Measurements from ENCODE around the gene MYL7. TPM values are rescaled to one million over a fixed set of nuclear protein-coding genes. Genes with fewer than 3 reads are reported as not detected.

MYL7 gene
- total and polyA plus RNA-seq, 2 donors (not counting 3 experiments of a cell fraction or from before 2014, with no cell fraction given): not detected

DNA sequence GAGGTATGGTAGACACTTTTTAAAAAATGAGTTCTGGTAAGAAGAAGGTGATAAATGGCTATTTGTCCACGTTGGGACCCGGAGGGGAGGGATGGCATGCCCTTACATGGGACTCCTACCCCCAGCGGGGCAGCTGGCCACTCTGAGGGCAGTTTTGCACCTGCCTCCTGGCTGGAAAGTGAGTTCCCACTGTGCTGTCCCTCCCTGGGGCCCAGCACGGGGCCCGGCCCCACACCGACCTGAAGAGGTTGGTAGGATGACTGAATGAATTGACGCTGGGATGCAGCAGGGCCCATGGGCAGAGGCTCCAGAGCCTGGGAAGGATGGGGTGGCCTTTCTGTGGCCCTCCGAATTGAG lies 37.6 kb downstream of the MYL7 start:
- Histone ChIP-seq H3K4me3 (replicated peaks in 1 of 3; ENCODE audit: insufficient read depth in 1 of 3, low read depth in 1 of 3, low read length in 3 of 3) (peak overlapping the region in 1 of 3 experiments; percentile 59), H3K4me2 (ENCODE audit: insufficient read depth, low read length) (no peak overlapping the region), H2AFZ (ENCODE audit: low read depth, low read length) (peak overlapping the region; percentile 60), H3K27ac (ENCODE audit: insufficient read depth, low read depth, low read length) (no peak overlapping the region), H3K9me3 (replicated peaks; ENCODE audit: control insufficient read depth, insufficient read depth, low read length) (no peaks in the 10 kb centered on the region), H3K9me1 (replicated peaks; ENCODE audit: control insufficient read depth, extremely low read depth, insufficient read depth, low read length) (no peaks in the 10 kb centered on the region), H3K27me3 (ENCODE audit: control insufficient read depth in 2 of 2, insufficient read depth in 2 of 2, low read length in 2 of 2) (no peaks in the 10 kb centered on the region), H4K20me1 (replicated peaks; ENCODE audit: control insufficient read depth, extremely low read depth, insufficient read depth, low read length) (no peaks in the 10 kb centered on the region), H3K36me3 (ENCODE audit: control insufficient read depth in 2 of 2, extremely low read depth in 1 of 2, insufficient read depth in 2 of 2, low read length in 2 of 2) (no peaks in the 10 kb centered on the region), H3K4me1 (ENCODE audit: control insufficient read depth, extremely low read depth, insufficient read depth, low read length) (peaks cover 3% of the 10 kb centered on the region), H3K79me2 (ENCODE audit: control insufficient read depth, insufficient read depth, low read length) (peaks cover 5% of the 10 kb centered on the region), H3K9ac (replicated peaks; ENCODE audit: extremely low read depth, insufficient read depth, low read length) (no peak overlapping the region)
- no TSS peak for BruUV-seq (replicated peaks)
- no peak for TF ChIP-seq MYC (IDR thresholded peaks at IDR 0.05; ENCODE audit: low read depth, low read length)
- TF ChIP-seq, protein P1, sequence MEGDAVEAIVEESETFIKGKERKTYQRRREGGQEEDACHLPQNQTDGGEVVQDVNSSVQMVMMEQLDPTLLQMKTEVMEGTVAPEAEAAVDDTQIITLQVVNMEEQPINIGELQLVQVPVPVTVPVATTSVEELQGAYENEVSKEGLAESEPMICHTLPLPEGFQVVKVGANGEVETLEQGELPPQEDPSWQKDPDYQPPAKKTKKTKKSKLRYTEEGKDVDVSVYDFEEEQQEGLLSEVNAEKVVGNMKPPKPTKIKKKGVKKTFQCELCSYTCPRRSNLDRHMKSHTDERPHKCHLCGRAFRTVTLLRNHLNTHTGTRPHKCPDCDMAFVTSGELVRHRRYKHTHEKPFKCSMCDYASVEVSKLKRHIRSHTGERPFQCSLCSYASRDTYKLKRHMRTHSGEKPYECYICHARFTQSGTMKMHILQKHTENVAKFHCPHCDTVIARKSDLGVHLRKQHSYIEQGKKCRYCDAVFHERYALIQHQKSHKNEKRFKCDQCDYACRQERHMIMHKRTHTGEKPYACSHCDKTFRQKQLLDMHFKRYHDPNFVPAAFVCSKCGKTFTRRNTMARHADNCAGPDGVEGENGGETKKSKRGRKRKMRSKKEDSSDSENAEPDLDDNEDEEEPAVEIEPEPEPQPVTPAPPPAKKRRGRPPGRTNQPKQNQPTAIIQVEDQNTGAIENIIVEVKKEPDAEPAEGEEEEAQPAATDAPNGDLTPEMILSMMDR (IDR thresholded peaks at IDR 0.05; ENCODE audit: extremely low read depth in 1 of 2, insufficient read depth in 1 of 2, low read depth in 1 of 2, low read length in 2 of 2): no peak
- TF ChIP-seq GATA2 (IDR thresholded peaks at IDR 0.05; ENCODE audit: insufficient read depth, insufficient read length, low read depth, low read length): no peak
- no peak for TF ChIP-seq POLR2AphosphoS5 (IDR thresholded peaks at IDR 0.05; ENCODE audit: insufficient read depth, low read depth, low read length)
- TF ChIP-seq POLR2A (IDR thresholded peaks at IDR 0.05; ENCODE audit: low read depth, low read length): no peak
- TF ChIP-seq, protein P2, sequence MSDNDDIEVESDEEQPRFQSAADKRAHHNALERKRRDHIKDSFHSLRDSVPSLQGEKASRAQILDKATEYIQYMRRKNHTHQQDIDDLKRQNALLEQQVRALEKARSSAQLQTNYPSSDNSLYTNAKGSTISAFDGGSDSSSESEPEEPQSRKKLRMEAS (IDR thresholded peaks at IDR 0.05; ENCODE audit: insufficient read depth, insufficient read length): no peak
- TF ChIP-seq FOS (IDR thresholded peaks at IDR 0.05; ENCODE audit: borderline replicate concordance, insufficient read depth, low read length): no peak
- no peak for TF ChIP-seq JUN (IDR thresholded peaks at IDR 0.05; ENCODE audit: borderline replicate concordance, insufficient read depth, insufficient read length, low read depth)
- TF ChIP-seq EZH2 (IDR thresholded peaks at IDR 0.05; ENCODE audit: borderline replicate concordance, low read depth, low read length, severe bottlenecking): no peak
- FAIRE-seq (no peak), DNase-seq (ENCODE audit: low read depth, low spot score) (no peak)
- POLR2A ChIA-PET: no interaction called here
- intact Hi-C loops (cut with micrococcal nuclease): no loop called here
- dilution Hi-C loops (cut with MboI; ENCODE audit: extremely low pct_ligation_motif_present, low sequenced_read_pairs): no loop called here
- CTCF ChIA-PET: no interaction called here

All from endothelial cell of umbilical vein (primary cell).